ENCODE results near the gene BCDIN3D.

BCDIN3D gene

GRCh38 chr12:49854976-49855375 lies 12.1 kb upstream of the BCDIN3D start:
- no peak for DNase-seq

- DNase-seq = no peak
Observed at GRCh38 chr12:49853671-49854070, 10.8 kb upstream of the BCDIN3D start.

GRCh38 chr12:49847161-49847560 lies 4.3 kb upstream of the BCDIN3D start:
- no peak for DNase-seq

- DNase-seq = no peak
Observed at GRCh38 chr12:49846032-49846431, 3.1 kb upstream of the BCDIN3D start.

GRCh38 chr12:49843876-49844437 lies 1.1 kb upstream of the BCDIN3D start:
- DNase-seq = no peak

GRCh38 chr12:49843411-49843810 lies 505 bp upstream of the BCDIN3D start:
- no peak for DNase-seq

- peak; percentile 50 for DNase-seq
Observed at GRCh38 chr12:49838973-49839633, 3.8 kb downstream of the BCDIN3D start.

- DNase-seq = no peak
Observed at GRCh38 chr12:49832836-49833421, 10.0 kb downstream of the BCDIN3D start.

GRCh38 chr12:49831717-49832116 lies 11.2 kb downstream of the BCDIN3D start:
- no peak for DNase-seq

- DNase-seq = peak; percentile 97
Observed at GRCh38 chr12:49828133-49829091, 14.5 kb downstream of the BCDIN3D start, which contains the start of gene NCKAP5L. TSS of gene NCKAP5L (minus strand) at chr12:49828413. CDS start at chr12:49804044, 24,369 bp downstream.

GRCh38 chr12:49827401-49828099 lies 15.4 kb downstream of the BCDIN3D start:
- peak; percentile 64 for DNase-seq

- no peak for DNase-seq
Observed at GRCh38 chr12:49827051-49827400, 15.9 kb downstream of the BCDIN3D start.

GRCh38 chr12:49825971-49826421 lies 16.9 kb downstream of the BCDIN3D start:
- no peak for DNase-seq

GRCh38 chr12:49825360-49825970 lies 17.4 kb downstream of the BCDIN3D start:
- no peak for DNase-seq

- no peak for DNase-seq
Observed at GRCh38 chr12:49824895-49825294, 18.0 kb downstream of the BCDIN3D start.

GRCh38 chr12:49824416-49824815 lies 18.5 kb downstream of the BCDIN3D start:
- no peak for DNase-seq

- DNase-seq = no peak
Observed at GRCh38 chr12:49823951-49824350, 19.0 kb downstream of the BCDIN3D start.

- no peak for DNase-seq
Observed at GRCh38 chr12:49823350-49823749, 19.6 kb downstream of the BCDIN3D start.

- DNase-seq = no peak
Observed at GRCh38 chr12:49821373-49822287, 21.3 kb downstream of the BCDIN3D start.

GRCh38 chr12:49819786-49820185 lies 23.1 kb downstream of the BCDIN3D start:
- no peak for DNase-seq

Data from CD4-positive, alpha-beta T cell treated with Interleukin-6 for 4 hours (primary cell).